Activated gamma-delta T cell treated with Interleukin-2 at 50 U/mL for 16 hours (primary cell): Measurements from ENCODE around the gene PREP.

Experiments
- DNase-seq: peaks from one replicate; pipeline ENCODE4 v3.0.0-alpha.2; 2020

PREP gene

GRCh38 chr6:105391705-105392104 lies 11.2 kb downstream of the PREP start:
- DNase-seq = no peak

- DNase-seq = no peak
These were observed 13.3 kb downstream of the PREP start for GRCh38 chr6:105389543-105389942.

- no peak for DNase-seq
These were observed 14.5 kb downstream of the PREP start for GRCh38 chr6:105388392-105388791.

GRCh38 chr6:105384004-105384403 lies 18.9 kb downstream of the PREP start:
- no peak for DNase-seq

GRCh38 chr6:105382958-105383357 lies 19.9 kb downstream of the PREP start:
- no peak for DNase-seq

- DNase-seq = no peak
These were observed 20.4 kb downstream of the PREP start for GRCh38 chr6:105382496-105382895.

- no peak for DNase-seq
These were observed 22.2 kb downstream of the PREP start for GRCh38 chr6:105380634-105381033.

- DNase-seq = no peak
These were observed 27.1 kb downstream of the PREP start for GRCh38 chr6:105375797-105376196.

- no peak for DNase-seq
These were observed 28.9 kb downstream of the PREP start for GRCh38 chr6:105374010-105374420.

GRCh38 chr6:105373481-105373880 lies 29.4 kb downstream of the PREP start:
- no peak for DNase-seq

GRCh38 chr6:105372849-105373182 lies 30.1 kb downstream of the PREP start:
- DNase-seq = no peak

GRCh38 chr6:105372142-105372848 lies 30.6 kb downstream of the PREP start:
- no peak for DNase-seq

GRCh38 chr6:105370351-105370750 lies 32.5 kb downstream of the PREP start:
- DNase-seq = no peak

- no peak for DNase-seq
These were observed 33.7 kb downstream of the PREP start for GRCh38 chr6:105369145-105369544.

GRCh38 chr6:105364243-105364642 lies 38.6 kb downstream of the PREP start:
- no peak for DNase-seq

GRCh38 chr6:105363100-105363754 lies 39.7 kb downstream of the PREP start:
- no peak for DNase-seq

GRCh38 chr6:105359419-105360370 lies 43.2 kb downstream of the PREP start:
- no peak for DNase-seq

- no peak for DNase-seq
These were observed 45.7 kb downstream of the PREP start for GRCh38 chr6:105357165-105357564.

- DNase-seq = no peak
These were observed 50.8 kb downstream of the PREP start for GRCh38 chr6:105352037-105352617.

- no peak for DNase-seq
These were observed 54.0 kb downstream of the PREP start for GRCh38 chr6:105348897-105349296.

GRCh38 chr6:105346052-105346451 lies 56.8 kb downstream of the PREP start:
- DNase-seq = no peak

- no peak for DNase-seq
These were observed 57.4 kb downstream of the PREP start for GRCh38 chr6:105345506-105345905.

- DNase-seq = no peak
These were observed 58.0 kb downstream of the PREP start for GRCh38 chr6:105344881-105345370.
